ENCODE data around the gene SPACDR.

DNA sequence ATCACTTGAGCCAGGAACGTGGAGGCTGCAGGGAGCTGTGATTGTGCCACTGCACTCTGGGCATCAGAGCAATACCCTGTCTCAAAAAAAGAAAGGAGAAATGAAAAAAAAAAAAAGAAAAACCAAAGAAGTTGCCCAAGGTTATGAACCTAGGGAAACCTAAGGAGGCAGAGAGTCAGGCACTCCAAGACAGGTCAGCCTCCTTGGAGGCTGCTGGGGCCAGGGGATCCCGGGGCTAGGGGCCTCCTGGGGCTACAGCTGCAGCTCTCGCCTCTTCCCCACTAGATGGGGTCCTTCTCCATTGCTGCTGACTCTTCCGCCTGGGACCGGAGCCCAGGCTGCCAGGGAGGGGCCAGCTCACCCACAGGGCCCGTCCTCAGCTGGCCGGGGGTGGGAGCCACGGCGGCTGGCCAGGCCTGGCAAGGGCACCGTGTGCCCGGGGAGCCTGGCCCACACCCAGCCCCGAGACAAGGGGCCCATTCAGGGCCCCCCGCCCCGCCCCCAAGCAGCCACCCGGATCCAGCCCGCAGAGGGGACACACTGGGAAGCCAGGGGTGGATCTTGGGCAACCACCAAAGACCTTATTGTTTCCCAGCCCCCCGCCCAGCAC, 1.7 kb upstream of the SPACDR start:
- TF ChIP-seq, protein P1, sequence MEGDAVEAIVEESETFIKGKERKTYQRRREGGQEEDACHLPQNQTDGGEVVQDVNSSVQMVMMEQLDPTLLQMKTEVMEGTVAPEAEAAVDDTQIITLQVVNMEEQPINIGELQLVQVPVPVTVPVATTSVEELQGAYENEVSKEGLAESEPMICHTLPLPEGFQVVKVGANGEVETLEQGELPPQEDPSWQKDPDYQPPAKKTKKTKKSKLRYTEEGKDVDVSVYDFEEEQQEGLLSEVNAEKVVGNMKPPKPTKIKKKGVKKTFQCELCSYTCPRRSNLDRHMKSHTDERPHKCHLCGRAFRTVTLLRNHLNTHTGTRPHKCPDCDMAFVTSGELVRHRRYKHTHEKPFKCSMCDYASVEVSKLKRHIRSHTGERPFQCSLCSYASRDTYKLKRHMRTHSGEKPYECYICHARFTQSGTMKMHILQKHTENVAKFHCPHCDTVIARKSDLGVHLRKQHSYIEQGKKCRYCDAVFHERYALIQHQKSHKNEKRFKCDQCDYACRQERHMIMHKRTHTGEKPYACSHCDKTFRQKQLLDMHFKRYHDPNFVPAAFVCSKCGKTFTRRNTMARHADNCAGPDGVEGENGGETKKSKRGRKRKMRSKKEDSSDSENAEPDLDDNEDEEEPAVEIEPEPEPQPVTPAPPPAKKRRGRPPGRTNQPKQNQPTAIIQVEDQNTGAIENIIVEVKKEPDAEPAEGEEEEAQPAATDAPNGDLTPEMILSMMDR (optimal IDR thresholded peaks at IDR 0.05 in 1 of 3, IDR thresholded peaks at IDR 0.05 in 1 of 3, conservative IDR thresholded peaks at IDR 0.05 in 1 of 3; ENCODE audit: extremely low read depth in 1 of 3, insufficient read depth in 2 of 3, low read length in 3 of 3): peak; percentile 20 to 57 (median 43)
- TF ChIP-seq EZH2 (IDR thresholded peaks at IDR 0.05; ENCODE audit: low read length): no peak

Data from keratinocyte (primary cell).